Measurements from ENCODE around the gene CD81.

CD81 gene

GRCh38 chr11:2375964-2376551 is 1.1 kb upstream of the CD81 start:
- DNase-seq (ENCODE audit: low spot score), result no peak

GRCh38 chr11:2377511-2378443 is 667 bp downstream of the CD81 start:
- no peak for DNase-seq (ENCODE audit: low spot score)

DNA sequence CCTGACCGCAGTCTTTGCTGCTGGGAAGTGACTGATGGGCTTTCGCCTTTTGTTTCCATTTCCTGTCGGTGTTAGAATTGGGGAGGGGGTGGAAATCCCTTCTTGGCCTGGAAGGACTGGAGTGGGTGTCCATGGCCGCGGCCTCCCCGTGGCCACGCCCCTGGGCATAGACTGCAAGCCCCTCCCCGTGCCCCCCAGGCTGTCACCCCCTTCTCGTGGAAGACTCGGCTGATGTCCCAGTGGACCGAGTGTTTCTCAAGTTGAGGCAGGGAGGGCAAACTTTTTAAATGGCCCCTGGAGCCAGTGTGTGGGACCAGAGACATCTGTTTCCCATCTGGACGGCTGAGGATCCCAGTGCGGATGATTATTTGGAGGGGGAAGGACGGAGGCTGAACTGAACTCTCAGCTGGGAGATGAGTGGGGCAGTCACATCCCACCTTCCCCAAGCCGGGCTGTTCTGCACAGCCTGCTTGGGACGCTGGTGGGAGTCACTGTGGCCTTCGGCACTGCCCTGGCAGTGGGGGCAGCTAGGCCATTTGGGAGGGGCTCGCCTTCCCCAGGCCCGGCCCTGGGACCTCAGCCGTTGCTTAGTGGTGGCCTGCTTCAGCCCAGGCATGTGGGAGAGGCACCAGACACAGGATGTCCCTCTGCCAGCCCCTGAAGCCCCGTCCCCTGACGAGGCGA is 1.6 kb downstream of the CD81 start:
- no peak for DNase-seq (ENCODE audit: low spot score)

DNA sequence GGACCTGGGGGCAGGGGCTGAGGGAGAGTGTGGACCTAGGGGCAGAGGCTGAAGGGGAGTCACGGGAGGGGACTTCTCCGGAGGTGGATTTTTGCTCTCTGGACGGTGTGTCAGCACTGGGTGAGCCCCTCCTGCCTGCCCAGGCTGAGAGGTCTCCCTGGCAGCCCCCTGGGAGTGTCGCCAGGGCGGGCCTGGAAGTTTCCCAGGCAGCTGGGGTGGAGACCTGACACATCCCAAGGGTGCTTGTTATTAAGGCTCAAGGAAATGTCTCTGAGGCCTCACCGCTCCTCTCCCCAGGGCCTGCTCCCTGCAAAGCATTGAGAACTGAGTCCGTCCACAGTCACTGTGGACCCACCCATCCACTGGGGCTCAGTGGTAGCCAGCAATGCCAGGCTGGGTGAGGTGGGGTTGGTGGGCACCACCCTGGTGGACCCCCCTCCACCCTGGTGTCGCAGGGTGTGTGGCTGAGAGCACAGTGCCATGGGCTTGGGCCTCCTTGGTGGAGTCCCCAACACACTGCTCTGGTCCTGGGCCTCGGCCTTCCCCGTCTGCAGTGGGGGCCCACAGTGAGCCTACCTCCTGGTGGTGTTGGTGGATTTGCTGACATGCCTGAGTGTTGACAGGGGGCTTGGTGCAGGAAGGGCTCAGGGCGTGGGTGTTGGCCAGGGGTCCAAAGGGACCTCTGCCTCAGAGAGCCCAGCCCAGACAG is 2.5 kb downstream of the CD81 start:
- no peak for DNase-seq (ENCODE audit: low spot score)

DNA sequence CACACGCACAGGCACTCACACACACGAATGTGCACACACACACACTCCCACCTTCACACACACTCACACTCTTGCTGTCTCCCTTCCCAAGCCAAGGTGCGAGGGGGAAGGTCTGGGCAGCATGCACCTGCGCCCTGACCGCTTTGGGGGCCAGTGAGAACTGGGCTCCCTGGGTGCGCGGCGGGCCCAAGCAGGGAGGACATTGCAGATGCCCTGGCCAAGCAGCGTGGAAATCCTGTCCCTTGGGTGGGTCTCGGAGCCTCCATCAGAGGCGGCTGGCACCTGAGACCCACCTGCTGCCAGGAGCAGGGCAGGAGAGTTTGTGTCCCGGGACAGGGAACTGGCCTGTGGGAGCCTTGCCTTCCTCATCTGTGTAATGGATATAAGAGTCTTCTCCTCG is 3.3 kb downstream of the CD81 start:
- DNase-seq (ENCODE audit: low spot score), result no peak

DNA sequence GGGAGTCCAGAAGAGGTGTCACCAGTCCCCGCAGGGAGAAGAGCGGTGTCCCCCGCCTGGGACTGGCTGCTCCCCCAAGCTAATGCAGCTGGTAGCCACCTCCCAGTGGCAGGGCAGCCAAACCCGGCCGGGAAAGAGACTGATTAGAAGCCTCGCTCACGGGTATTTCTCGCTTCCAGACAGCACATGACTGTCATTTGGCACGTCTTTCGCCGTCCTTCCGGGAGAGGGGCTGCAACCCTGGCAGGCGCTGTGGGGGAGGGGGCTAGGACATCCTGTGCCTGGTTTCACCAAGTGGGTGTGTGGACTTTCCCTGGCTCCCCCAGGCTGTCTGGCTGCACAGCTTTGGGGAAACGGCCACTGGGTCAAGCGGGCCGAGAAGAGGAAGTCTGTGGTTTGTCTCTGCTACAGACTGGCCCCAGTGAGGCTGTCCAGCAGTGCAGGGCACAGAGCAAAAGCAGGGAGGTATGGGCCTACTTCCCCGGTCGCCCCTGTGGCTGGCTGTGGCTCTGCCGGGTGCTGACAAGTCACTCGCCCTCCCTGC is 3.8 kb downstream of the CD81 start:
- no peak for DNase-seq (ENCODE audit: low spot score)

DNA sequence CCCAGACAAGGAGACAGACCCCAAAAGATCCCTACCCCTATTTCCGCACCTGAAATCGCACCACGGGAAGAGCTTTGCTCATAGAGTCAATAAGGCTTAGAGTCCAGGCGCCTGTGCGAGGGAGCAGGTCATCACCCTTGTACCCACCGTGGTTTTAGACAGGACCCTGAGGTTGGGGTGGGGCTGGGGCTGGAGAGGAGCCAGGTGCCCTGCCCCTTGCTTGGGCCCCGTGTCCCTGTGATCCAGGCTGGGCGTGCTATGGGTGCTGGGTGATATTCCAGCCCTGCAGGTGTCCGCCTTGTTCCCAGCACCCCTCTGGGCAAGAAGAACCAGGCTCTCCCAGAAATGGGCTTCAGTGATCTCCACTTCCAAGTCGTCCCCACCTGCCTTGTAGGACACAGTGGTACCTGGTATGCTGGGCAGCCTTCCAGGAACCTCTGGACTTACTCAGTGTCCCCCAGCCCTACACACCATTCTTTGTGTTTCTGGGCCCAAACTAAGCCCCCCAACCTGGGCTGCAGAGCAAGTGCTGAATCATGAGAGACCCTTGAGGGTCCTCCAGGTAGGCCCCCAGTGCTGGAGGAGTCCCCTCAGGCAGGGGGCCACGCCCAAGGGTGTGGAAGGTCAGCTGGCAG is 4.5 kb downstream of the CD81 start:
- DNase-seq (ENCODE audit: low spot score), result no peak

GRCh38 chr11:2382129-2382517 is 5.0 kb downstream of the CD81 start:
- DNase-seq (ENCODE audit: low spot score), result no peak

GRCh38 chr11:2382936-2383851 is 6.1 kb downstream of the CD81 start:
- DNase-seq (ENCODE audit: low spot score), result no peak

DNA sequence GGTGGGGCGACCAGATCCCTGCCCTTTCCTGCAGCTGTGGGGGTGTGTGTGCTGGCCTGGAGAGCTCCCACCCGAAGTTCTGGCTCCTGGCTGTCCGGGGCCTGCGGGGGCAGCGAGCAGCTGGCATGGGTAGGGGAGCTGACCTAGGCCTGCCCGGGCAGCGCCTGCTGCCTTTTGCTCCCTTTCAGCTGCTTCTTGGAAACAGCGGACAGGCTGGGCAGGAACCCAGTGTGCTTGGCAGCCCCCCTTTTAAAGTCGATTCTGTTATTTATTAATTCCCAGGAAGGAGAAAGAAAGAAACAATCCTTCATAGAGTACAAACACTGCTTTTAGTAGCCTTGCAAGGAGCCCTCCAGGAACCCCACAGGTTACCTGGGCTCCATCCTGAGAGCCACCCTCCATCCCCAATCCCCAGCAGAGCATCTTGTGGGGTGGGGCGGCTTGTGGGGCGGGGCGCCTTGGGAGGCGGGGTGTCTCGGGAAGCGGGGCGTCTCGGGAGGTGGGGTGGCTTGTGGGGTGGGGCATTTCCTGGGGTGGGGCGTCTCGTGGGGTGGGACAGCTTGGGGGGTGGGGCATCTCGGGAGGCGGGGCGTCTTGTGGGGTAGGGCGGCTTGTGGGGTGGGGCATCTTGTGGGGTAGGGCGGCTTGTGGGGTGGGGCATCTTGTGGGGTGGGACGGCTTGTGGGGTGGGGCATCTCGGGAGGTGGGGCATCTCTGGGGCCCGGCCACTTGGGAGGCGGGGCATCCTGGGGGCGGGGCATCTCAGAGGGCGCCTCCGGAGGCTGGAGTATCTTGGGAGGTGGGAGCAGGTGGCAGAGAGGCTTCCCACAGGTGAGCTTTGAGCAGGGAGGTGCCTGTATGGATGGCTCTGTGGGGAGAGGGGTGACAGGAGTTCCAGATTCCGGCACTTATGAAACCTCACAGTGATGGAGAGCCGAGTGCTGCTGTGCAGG is 7.0 kb downstream of the CD81 start:
- DNase-seq (ENCODE audit: low spot score), result no peak

- no peak for DNase-seq (ENCODE audit: low spot score)
Measured at GRCh38 chr11:2385156-2386151, 8.3 kb downstream of the CD81 start.

DNA sequence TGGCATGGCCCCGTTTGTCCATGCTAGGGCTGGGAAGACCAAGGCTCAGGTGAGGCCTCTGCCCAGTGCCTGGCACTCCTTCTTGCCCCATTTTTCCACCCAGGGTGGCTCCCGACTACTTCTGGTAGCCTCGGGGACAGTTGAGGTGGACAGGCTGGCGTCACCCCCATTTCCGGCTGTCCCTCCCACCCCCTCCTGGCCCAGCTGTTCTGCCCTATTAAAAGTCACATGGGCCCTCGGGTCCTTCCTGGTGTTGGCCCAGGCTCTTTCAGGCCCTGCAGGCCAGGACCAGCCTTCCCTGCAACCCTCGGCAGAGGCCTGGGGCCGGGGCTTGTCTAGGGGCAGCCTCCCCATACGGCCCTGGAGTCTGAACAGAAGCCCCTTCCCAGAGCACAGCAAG is 9.5 kb downstream of the CD81 start:
- no peak for DNase-seq (ENCODE audit: low spot score)

GRCh38 chr11:2387266-2387987 is 10.3 kb downstream of the CD81 start:
- DNase-seq (ENCODE audit: low spot score), result no peak

DNA sequence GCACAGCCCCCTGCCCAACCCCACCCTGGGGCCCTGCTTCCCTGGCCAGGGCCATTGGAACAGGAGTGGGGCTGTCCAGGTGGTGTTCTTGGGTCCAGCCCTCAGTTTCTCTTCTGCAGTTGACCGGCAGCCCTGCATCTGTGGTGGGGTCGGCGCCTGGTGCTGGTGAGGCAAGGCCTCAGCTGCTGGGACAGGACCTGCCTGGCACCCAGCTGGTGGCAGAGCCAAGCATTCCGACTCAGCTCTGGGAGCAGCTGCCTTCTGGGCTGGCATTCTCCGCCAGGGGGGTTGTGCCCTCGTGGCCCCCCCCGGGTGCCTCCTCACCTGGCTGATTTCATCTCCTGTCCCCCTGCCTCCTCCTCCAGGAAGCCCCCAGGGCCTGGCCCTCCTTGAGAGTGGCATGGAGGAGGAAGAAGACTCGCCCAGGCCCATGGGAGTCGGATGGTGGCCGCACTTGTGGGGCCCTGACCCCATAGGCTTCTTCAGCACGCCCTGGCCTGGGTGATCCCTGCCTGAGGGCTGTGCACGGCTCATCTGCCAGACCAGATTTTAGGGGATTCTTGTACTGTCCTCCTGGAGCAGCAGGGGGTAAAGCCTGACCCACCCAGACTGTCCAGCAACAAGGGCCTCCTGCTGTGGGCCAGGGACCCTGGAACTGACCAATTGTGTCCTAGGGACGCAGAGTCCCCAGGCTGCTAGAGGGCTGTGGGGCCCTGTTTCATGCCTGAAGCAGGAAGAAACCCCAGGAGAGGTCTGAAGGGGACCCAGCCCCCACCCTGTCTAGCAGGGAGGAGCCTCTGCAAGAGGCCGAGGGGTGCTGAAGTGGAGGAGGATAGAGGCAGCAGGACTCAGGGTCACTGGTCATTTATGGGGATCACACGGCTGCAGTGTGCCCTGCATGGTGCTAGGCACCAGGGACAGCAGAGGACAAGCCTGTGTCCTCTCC is 11.6 kb downstream of the CD81 start:
- no peak for DNase-seq (ENCODE audit: low spot score)

GRCh38 chr11:2389377-2390026 is 12.4 kb downstream of the CD81 start:
- no peak for DNase-seq (ENCODE audit: low spot score)

Data from hematopoietic multipotent progenitor cell treated with erythropoietin and hydrocortisone succinate and interleukin-3 and kit ligand, for 15 days (in vitro differentiated cells).